Left ventricle myocardium inferior (tissue), 1 donor: ENCODE data around the gene SLC9B1. TPM values are rescaled to one million over a fixed set of nuclear protein-coding genes. Genes with fewer than 3 reads are reported as not detected.

Experiments used
- DNase-seq: peaks from one replicate; pipeline ENCODE4 v3.0.0-alpha.2; 2020
- H3K27ac ChIP-seq: fragments of 200-600 bp; replicated peaks from 2 replicates; pipeline ENCODE4 v1.8.0; 2021
- H3K27me3 ChIP-seq: fragments of 200-600 bp; 2 replicates; pipeline ENCODE4 v1.8.0; 2021; ENCODE audit warnings: low read depth
- H3K36me3 ChIP-seq: fragments of 200-600 bp; 2 replicates; pipeline ENCODE4 v1.8.0; 2021
- H3K4me1 ChIP-seq: fragments of 200-600 bp; 2 replicates; pipeline ENCODE4 v1.8.0; 2021
- H3K4me3 ChIP-seq: fragments of 200-600 bp; 2 replicates; pipeline ENCODE4 v1.8.0; 2021; ENCODE audit warnings: mild to moderate bottlenecking, moderate library complexity
- H3K9me3 ChIP-seq: fragments of 200-600 bp; replicated peaks from 2 replicates; pipeline ENCODE4 v1.8.0; 2021
- intact Hi-C: fragments of 100-400 bp; cut with micrococcal nuclease; formaldehyde crosslinking; loops from one replicate; pipeline ENCODE4 v1.11.0; 2022
- total RNA-seq: library from RNA; stranded (reverse); fragmentation: NEBNext Ultra II Directional; extraction: Animal tissue kit (Norgen Biotek cat#: 25700); gene quantifications from one replicate; pipeline ENCODE4 v1.2.1, GENCODE V29; 2021
- TF ChIP-seq, protein P1 (sequence below): fragments of 200-600 bp; IDR thresholded peaks from 2 replicates; pipeline ENCODE4 v1.8.0; 2021; ENCODE audit warnings: antibody characterized with exemption, mild to moderate bottlenecking, borderline replicate concordance
- donor health status: DM: no; HTN: yes; CAD: no; lungs with severe emphysema.

Gene SLC9B1
- total RNA-seq, 1 donor from 2014 or later = 0.55 TPM

DNA sequence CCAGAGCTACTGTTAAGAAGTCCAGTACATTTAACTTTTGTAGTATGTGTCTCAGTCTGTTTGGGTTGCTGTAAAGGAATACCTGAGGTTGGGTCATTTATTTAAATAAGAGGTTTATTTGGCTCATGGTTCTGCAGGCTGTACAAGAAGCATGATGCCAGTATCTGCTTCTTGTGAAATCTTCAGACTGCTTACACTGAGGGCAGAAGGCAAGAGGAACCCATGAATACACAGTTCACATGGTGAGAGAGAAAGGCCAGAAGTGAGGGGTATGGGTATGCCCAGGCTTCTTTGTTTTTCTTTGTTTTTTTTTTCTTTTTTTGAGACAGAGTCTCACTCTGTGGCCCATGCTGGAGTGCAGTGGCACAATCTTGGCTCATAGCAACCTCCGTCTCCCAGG is 156.8 kb downstream of the SLC9B1 start:
- TF ChIP-seq, protein P1, sequence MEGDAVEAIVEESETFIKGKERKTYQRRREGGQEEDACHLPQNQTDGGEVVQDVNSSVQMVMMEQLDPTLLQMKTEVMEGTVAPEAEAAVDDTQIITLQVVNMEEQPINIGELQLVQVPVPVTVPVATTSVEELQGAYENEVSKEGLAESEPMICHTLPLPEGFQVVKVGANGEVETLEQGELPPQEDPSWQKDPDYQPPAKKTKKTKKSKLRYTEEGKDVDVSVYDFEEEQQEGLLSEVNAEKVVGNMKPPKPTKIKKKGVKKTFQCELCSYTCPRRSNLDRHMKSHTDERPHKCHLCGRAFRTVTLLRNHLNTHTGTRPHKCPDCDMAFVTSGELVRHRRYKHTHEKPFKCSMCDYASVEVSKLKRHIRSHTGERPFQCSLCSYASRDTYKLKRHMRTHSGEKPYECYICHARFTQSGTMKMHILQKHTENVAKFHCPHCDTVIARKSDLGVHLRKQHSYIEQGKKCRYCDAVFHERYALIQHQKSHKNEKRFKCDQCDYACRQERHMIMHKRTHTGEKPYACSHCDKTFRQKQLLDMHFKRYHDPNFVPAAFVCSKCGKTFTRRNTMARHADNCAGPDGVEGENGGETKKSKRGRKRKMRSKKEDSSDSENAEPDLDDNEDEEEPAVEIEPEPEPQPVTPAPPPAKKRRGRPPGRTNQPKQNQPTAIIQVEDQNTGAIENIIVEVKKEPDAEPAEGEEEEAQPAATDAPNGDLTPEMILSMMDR = no peak
- no peak overlapping the region for H3K27ac ChIP-seq

DNA sequence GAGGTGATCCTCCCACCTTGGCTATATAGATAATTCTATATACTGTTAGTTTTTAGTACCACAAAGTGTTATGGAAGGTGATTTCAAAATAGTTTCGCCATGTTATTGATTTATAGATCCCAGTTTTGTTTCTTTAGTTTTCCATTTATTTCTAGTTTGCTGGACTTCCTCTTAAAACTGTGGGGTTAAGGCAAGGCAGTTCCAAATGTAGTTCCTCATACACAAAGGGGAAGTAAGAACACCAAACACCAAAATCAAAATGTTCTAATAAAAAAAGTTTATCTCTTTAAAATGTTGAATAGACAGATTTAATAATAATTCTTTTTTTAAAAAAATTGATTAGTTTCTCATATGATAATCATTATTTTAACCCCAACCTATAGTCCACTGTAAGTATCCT is 157.5 kb downstream of the SLC9B1 start:
- Histone ChIP-seq H3K9me3 (peaks cover 24% of the 10 kb centered on the region), H3K27ac (no peak overlapping the region), H3K36me3 (peaks cover 10% of the 10 kb centered on the region), H3K4me3 (no peak overlapping the region), H3K4me1 (no peaks in the 10 kb centered on the region), H3K27me3 (no peaks in the 10 kb centered on the region)
- intact Hi-C loops = no loop called here
- DNase-seq = no peak
- TF ChIP-seq, protein P1 = no peak

More for the DNA sequence above, 156.8 kb downstream of the SLC9B1 start:
- Histone ChIP-seq H3K36me3 (peaks cover 10% of the 10 kb centered on the region), H3K9me3 (peaks cover 24% of the 10 kb centered on the region), H3K27me3 (no peaks in the 10 kb centered on the region), H3K4me3 (no peak overlapping the region), H3K4me1 (peaks cover 5% of the 10 kb centered on the region)
- intact Hi-C loops = no loop called here
- no peak for DNase-seq

DNA sequence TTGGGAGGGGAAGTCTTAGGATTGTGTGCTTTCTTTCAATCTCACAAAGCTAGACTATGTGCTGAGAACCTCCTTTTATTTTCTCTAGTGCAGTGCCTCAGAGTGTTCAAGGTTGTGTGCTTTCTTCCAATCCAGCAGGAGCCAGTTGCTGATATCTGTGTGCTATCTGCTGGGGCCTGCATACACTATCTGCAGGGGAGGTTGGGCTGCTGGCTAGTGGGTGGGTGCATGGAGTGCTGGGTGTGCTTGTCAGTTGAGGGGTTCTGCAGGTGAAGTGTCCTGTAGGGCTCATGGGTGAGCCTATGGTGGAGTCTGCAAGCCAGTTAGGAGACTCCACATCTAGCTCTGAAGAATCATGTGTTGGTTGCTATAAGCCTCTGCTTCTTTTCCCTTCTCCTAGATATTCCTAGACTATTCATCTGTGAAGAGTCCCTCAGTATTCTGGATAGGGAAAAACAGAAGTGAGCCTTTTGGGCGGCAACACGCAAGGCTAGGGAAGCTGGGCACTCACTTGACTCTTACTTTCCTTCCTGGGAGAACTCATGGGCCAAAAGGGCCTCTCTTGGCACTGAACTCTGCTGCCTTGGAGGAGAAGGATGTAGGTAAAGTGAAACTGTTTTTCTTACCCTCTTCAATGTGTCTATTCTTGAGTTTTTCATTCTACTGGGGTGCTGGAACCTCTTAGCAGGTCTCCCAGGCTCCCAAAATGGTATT is 158.7 kb downstream of the SLC9B1 start:
- Histone ChIP-seq H3K4me1 (no peaks in the 10 kb centered on the region), H3K27ac (no peak overlapping the region), H3K36me3 (peaks cover 10% of the 10 kb centered on the region), H3K27me3 (no peaks in the 10 kb centered on the region), H3K9me3 (peaks cover 24% of the 10 kb centered on the region), H3K4me3 (no peak overlapping the region)
- no peak for DNase-seq
- intact Hi-C loops = no loop called here
- TF ChIP-seq, protein P1 = no peak

DNA sequence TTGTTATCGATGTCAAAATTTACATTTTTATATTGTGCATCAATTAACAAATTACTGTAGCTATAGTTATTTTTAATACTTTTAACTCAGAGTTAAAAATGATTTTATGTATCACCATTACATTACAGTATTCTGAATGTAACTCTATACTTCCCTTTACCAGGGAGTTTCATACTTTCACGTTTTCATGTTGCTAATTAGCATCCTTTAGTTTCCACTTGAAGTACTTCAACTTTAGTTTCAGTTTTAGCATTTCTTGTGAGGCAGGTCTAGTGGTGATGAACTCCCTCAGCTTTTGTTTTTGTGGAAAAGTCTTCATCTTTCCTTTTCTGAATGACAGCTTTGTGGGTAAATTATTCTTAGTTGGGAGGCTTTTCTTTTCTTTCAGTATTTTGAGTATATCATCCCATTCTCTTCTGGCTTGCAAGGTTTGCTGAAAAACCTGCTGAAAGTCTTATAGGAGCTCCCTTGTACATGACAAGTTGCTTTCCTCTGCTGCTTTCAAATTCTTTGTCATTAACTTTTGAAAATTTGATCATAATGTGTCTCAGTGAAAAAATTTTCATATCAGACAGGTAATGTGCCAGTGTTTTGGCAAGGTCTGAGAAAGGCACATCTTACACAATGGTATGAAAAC is 160.6 kb downstream of the SLC9B1 start:
- no peak for DNase-seq
- Histone ChIP-seq H3K4me3 (no peak overlapping the region), H3K9me3 (peaks cover 24% of the 10 kb centered on the region), H3K36me3 (peaks cover 10% of the 10 kb centered on the region), H3K27ac (no peak overlapping the region), H3K4me1 (no peaks in the 10 kb centered on the region), H3K27me3 (no peaks in the 10 kb centered on the region)
- TF ChIP-seq, protein P1 = no peak
- intact Hi-C loops = no loop called here

Other genes starting within 250 kb of the SLC9B1 start
- gene UBE2D3, start 192.2 kb downstream of the SLC9B1 start, total RNA-seq = 251 TPM
- 17.1 TPM for gene CISD2, start 150.7 kb downstream of the SLC9B1 start, total RNA-seq
- 2.3 TPM for gene SLC9B2, start 57.1 kb upstream of the SLC9B1 start, total RNA-seq
- 27.2 TPM for gene BDH2, start 80.1 kb upstream of the SLC9B1 start, total RNA-seq
- gene CENPE, start 178.6 kb upstream of the SLC9B1 start, total RNA-seq = 0.85 TPM